Glutamatergic neuron (in vitro differentiated cells): ENCODE results near the gene DSCAML1. TPM values are rescaled to one million over a fixed set of nuclear protein-coding genes. Genes with fewer than 3 reads are reported as not detected.

Experiments used
- DNase-seq: peaks from one replicate; pipeline ENCODE4 v3.0.0; 2022
- H3K27ac Mint-ChIP-seq: one replicate; pipeline ENCODE4 v1.8.0; 2020; ENCODE audit warnings: mild to moderate bottlenecking, mixed read lengths, inconsistent platforms; ENCODE audit not compliant: unreplicated experiment
- H3K27me3 Mint-ChIP-seq: one replicate; pipeline ENCODE4 v1.8.0; 2020; ENCODE audit warnings: mild to moderate bottlenecking, moderate library complexity, mixed read lengths, inconsistent platforms; ENCODE audit not compliant: unreplicated experiment
- H3K36me3 Mint-ChIP-seq: one replicate; pipeline ENCODE4 v1.8.0; 2020; ENCODE audit warnings: mild to moderate bottlenecking, mixed read lengths, inconsistent platforms; ENCODE audit not compliant: unreplicated experiment
- H3K4me1 Mint-ChIP-seq: one replicate; pipeline ENCODE4 v1.8.0; 2020; ENCODE audit warnings: mild to moderate bottlenecking, low read depth, mixed read lengths, inconsistent platforms; ENCODE audit not compliant: unreplicated experiment
- H3K4me3 Mint-ChIP-seq: one replicate; pipeline ENCODE4 v1.8.0; 2020; ENCODE audit warnings: mild to moderate bottlenecking, mixed read lengths, inconsistent platforms; ENCODE audit not compliant: unreplicated experiment
- H3K9me3 Mint-ChIP-seq: one replicate; pipeline ENCODE4 v1.8.0; 2020; ENCODE audit warnings: mild to moderate bottlenecking, moderate library complexity, mixed read lengths, inconsistent platforms; ENCODE audit not compliant: unreplicated experiment
- CTCF ChIP-seq: fragments of 200-600 bp; sonication (generic); IDR thresholded peaks from one replicate; pipeline ENCODE4 v1.5.0; 2021; ENCODE audit not compliant: partially characterized antibody, unreplicated experiment
- total RNA-seq: library from RNA; stranded (reverse); fragmentation: NEBNext Ultra II Directional; extraction: Animal tissue kit (Norgen Biotek cat#: 25700); gene quantifications from one replicate; pipeline ENCODE4 v1.2.1, GENCODE V29; 2021; ENCODE audit not compliant: unreplicated experiment

Gene DSCAML1
- total RNA-seq, 1 donor from 2014 or later = 0.07 TPM

DNA sequence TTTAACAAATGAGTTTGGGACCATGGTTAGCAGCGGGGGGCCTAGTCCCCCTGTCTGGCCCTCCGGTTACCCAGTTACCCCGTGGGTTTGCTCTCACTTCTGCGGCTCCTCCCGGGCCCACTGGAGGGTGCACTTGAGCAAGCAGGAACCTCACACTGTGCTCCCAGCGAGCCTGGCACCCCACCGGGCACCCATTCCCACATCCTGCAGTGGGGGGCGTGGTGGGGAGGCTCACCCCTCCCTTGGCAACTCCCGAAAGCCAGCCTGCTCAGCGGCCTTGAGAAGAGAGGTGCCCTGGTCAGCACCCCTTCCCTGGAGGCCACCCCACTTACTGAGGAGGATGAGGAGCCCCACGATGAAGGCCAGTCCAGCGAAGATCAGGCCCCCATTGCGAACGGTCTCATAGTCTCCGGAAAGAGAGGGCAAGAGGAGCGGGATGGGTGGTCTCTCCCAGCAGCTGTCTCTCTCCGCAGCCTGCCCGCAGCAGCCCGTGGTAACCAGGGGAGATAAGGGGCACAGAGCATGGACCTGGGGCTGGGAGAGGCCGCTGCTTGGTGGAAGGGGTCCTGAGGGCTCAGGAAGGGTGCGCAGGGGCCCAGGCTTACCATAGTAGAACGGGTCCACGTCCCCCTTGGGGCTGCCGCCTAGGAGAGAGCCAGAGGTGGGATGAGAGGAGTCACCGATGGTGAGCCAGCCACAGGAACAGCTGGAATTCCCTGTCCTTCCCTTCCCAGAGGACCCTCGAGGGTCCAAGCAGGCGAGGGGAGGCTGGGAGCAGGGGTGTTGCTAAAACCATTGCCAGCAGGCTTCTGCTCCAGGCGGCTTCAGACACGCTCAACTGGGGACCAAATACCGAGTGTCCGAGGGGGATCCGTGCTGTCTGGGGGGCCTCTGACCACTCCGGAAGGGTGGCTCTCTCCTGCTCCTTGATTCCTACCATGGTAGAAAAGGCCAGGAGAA lies 25.3 kb upstream of the DSCAML1 start:
- H3K4me1 Mint-ChIP-seq = peaks cover 17% of the 10 kb centered on the region
- H3K9me3 Mint-ChIP-seq = peaks cover 1% of the 10 kb centered on the region
- no peaks in the 10 kb centered on the region for H3K36me3 Mint-ChIP-seq
- no peak overlapping the region for H3K27ac Mint-ChIP-seq
- peak; percentile 71 for DNase-seq
- TF ChIP-seq CTCF = peak; percentile 54
- H3K4me3 Mint-ChIP-seq = no peak overlapping the region
- peaks cover 6% of the 10 kb centered on the region for H3K27me3 Mint-ChIP-seq

DNA sequence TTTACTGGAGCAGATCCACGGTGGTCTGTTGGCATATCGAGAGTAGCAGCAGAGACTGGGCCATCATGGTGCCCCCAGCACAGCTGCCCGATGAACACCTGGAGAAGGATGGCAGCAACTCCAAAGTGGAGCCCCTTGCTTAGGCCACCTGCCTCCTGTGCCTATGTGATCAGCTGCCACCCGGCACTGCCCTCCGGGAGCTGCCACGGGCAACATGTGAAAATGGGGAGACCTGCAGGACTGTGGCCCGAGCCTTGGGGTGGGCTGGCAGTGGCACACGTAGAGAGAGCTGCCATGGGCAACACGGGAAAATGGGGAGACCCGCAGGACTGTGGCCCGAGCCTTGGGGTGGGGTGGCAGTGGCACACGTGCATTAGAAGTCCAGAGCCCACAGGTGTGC lies 24.4 kb upstream of the DSCAML1 start:
- H3K36me3 Mint-ChIP-seq = no peaks in the 10 kb centered on the region
- DNase-seq = no peak
- no peak overlapping the region for H3K4me3 Mint-ChIP-seq
- H3K27me3 Mint-ChIP-seq = peaks cover 5% of the 10 kb centered on the region
- TF ChIP-seq CTCF = no peak
- H3K9me3 Mint-ChIP-seq = peaks cover 2% of the 10 kb centered on the region
- H3K4me1 Mint-ChIP-seq = peaks cover 18% of the 10 kb centered on the region
- H3K27ac Mint-ChIP-seq = no peak overlapping the region

DNA sequence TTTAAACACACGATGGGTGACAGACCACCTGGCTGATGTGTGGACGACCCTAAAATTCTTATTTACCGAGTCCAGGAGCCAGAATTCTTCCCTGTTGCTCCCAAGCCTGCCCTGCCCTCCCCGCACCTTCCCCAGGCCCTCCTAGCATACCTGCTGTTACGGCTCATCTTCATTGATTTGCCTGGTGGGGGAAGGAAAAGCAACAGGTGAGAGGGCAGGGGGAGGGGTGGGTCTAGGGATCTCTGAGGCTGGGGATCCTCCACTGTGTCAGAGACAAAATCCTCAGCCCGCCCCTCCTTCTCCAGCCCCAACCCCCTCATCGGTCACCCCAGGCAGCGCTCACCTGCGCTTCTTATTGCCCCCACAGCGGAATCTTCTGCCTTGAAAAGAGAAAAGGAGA lies 23.5 kb upstream of the DSCAML1 start:
- no peak for DNase-seq
- H3K27me3 Mint-ChIP-seq = peaks cover 3% of the 10 kb centered on the region

GRCh38 chr11:117820071-117820470 lies 23.1 kb upstream of the DSCAML1 start:
- H3K9me3 Mint-ChIP-seq = peaks cover 4% of the 10 kb centered on the region
- no peaks in the 10 kb centered on the region for H3K27me3 Mint-ChIP-seq
- peaks cover 16% of the 10 kb centered on the region for H3K4me1 Mint-ChIP-seq
- H3K36me3 Mint-ChIP-seq = no peaks in the 10 kb centered on the region
- TF ChIP-seq CTCF = no peak
- DNase-seq = no peak
- H3K4me3 Mint-ChIP-seq = no peak overlapping the region
- no peak overlapping the region for H3K27ac Mint-ChIP-seq

More for the DNA sequence above, 23.5 kb upstream of the DSCAML1 start:
- TF ChIP-seq CTCF = no peak
- Mint-ChIP-seq H3K27ac (no peak overlapping the region), H3K9me3 (peaks cover 4% of the 10 kb centered on the region), H3K4me3 (no peak overlapping the region), H3K36me3 (no peaks in the 10 kb centered on the region), H3K4me1 (peaks cover 18% of the 10 kb centered on the region)
